Activated CD4-positive, alpha-beta T cell treated with anti-CD3 and anti-CD28 coated beads for 48 hours (primary cell): ENCODE results near the gene PLCH1.

ENCODE experiments used
- DNase-seq: peaks from one replicate; pipeline ENCODE4 v3.0.0-alpha.2; 2020

PLCH1 gene

GRCh38 chr3:155448531-155448930, 296.3 kb downstream of the PLCH1 start:
- DNase-seq = no peak

GRCh38 chr3:155446366-155446765, 298.5 kb downstream of the PLCH1 start:
- DNase-seq = no peak

- no peak for DNase-seq
These were observed 300.1 kb downstream of the PLCH1 start for GRCh38 chr3:155444771-155445170.

- no peak for DNase-seq
These were observed 301.1 kb downstream of the PLCH1 start for GRCh38 chr3:155443815-155444214.

- DNase-seq = no peak
These were observed 302.8 kb downstream of the PLCH1 start for GRCh38 chr3:155442072-155442471.

- no peak for DNase-seq
These were observed 303.4 kb downstream of the PLCH1 start for GRCh38 chr3:155441506-155441905.

- no peak for DNase-seq
These were observed 303.8 kb downstream of the PLCH1 start for GRCh38 chr3:155441026-155441425.

GRCh38 chr3:155435821-155436220, 309.1 kb downstream of the PLCH1 start:
- no peak for DNase-seq

GRCh38 chr3:155431856-155432570, 312.9 kb downstream of the PLCH1 start:
- no peak for DNase-seq

GRCh38 chr3:155428563-155428962, 316.3 kb downstream of the PLCH1 start:
- DNase-seq = no peak

- DNase-seq = no peak
These were observed 318.2 kb downstream of the PLCH1 start for GRCh38 chr3:155426524-155427230.

GRCh38 chr3:155425396-155425795, 319.5 kb downstream of the PLCH1 start:
- DNase-seq = no peak

GRCh38 chr3:155424323-155424710, 320.6 kb downstream of the PLCH1 start:
- DNase-seq = no peak

- DNase-seq = no peak
These were observed 321.1 kb downstream of the PLCH1 start for GRCh38 chr3:155423526-155424322.

- DNase-seq = no peak
These were observed 323.9 kb downstream of the PLCH1 start for GRCh38 chr3:155420881-155421486.

GRCh38 chr3:155420406-155420805, 324.5 kb downstream of the PLCH1 start:
- no peak for DNase-seq

- DNase-seq = no peak
These were observed 326.5 kb downstream of the PLCH1 start for GRCh38 chr3:155418407-155418806.

GRCh38 chr3:155417119-155417517, 327.8 kb downstream of the PLCH1 start:
- no peak for DNase-seq

GRCh38 chr3:155416500-155417118, 328.3 kb downstream of the PLCH1 start:
- no peak for DNase-seq

GRCh38 chr3:155412904-155413303, 332.0 kb downstream of the PLCH1 start:
- no peak for DNase-seq

- DNase-seq = peak; percentile 11
These were observed 333.2 kb downstream of the PLCH1 start for GRCh38 chr3:155411500-155412223.

GRCh38 chr3:155409336-155409735, 335.5 kb downstream of the PLCH1 start:
- DNase-seq = no peak
